H9 (cell line): ENCODE results near the gene SLC12A8. TPM values are rescaled to one million over a fixed set of nuclear protein-coding genes. Genes with fewer than 3 reads are reported as not detected.

ENCODE experiments used
- DNase-seq: peaks from one replicate; pipeline ENCODE4 v3.0.0-alpha.2; 2017
- H2AFZ ChIP-seq: one replicate; pipeline ENCODE4 v1.6.1; 2013; ENCODE audit warnings: mild to moderate bottlenecking, low read length, control low read depth, moderate library complexity
- H2AK5ac ChIP-seq: 2 replicates; pipeline ENCODE4 v1.6.1; 2013; ENCODE audit warnings: low read length, control low read depth, mixed read lengths; ENCODE audit not compliant: insufficient read length
- H2BK120ac ChIP-seq: one replicate; pipeline ENCODE4 v1.6.1; 2013; ENCODE audit warnings: low read depth, mild to moderate bottlenecking, low read length, control low read depth, inconsistent platforms; ENCODE audit not compliant: poor library complexity, severe bottlenecking
- H2BK12ac ChIP-seq: 2 replicates; pipeline ENCODE4 v1.6.1; 2013; ENCODE audit warnings: low read length, control low read depth, mixed read lengths, low read depth; ENCODE audit not compliant: insufficient read length
- H2BK15ac ChIP-seq: 2 replicates; pipeline ENCODE4 v1.6.1; 2013; ENCODE audit warnings: low read depth, low read length, control low read depth
- H2BK20ac ChIP-seq: one replicate; pipeline ENCODE4 v1.6.1; 2013; ENCODE audit warnings: low read depth, mild to moderate bottlenecking, low read length, control low read depth, inconsistent platforms; ENCODE audit not compliant: poor library complexity, severe bottlenecking
- H2BK5ac ChIP-seq: 2 replicates; pipeline ENCODE4 v1.6.1; 2013; ENCODE audit warnings: low read length, control low read depth, mixed read lengths; ENCODE audit not compliant: insufficient read length
- H3K14ac ChIP-seq: 2 replicates; pipeline ENCODE4 v1.6.1; 2013; ENCODE audit warnings: low read length, control low read depth; ENCODE audit not compliant: insufficient read depth
- H3K18ac ChIP-seq: 2 replicates; pipeline ENCODE4 v1.6.1; 2013; ENCODE audit warnings: low read depth, mild to moderate bottlenecking, mixed read lengths, low read length, control low read depth; ENCODE audit not compliant: insufficient read length
- H3K23ac ChIP-seq: 2 replicates; pipeline ENCODE4 v1.6.1; 2013; ENCODE audit warnings: low read length, control low read depth, mixed read lengths, low read depth; ENCODE audit not compliant: insufficient read length
- H3K23me2 ChIP-seq: 2 replicates; pipeline ENCODE4 v1.6.1; 2013; ENCODE audit warnings: low read depth, mild to moderate bottlenecking, mixed read lengths, low read length, control low read depth; ENCODE audit not compliant: insufficient read length, poor library complexity, severe bottlenecking
- H3K27ac ChIP-seq: 2 replicates; pipeline ENCODE4 v1.5.1; 2013; ENCODE audit warnings: low read length, control low read depth, mixed read lengths, low read depth; ENCODE audit not compliant: insufficient read length
- H3K27me3 ChIP-seq: 2 replicates; pipeline ENCODE4 v1.6.1; 2013; ENCODE audit warnings: low read length, control low read depth, inconsistent platforms; ENCODE audit not compliant: insufficient read depth
- H3K4ac ChIP-seq: 2 replicates; pipeline ENCODE4 v1.6.1; 2013; ENCODE audit warnings: low read depth, mild to moderate bottlenecking, control low read depth, inconsistent platforms, low read length, moderate library complexity
- H3K4me1 ChIP-seq: 2 replicates; pipeline ENCODE4 v1.6.1; 2013; ENCODE audit warnings: low read length, control low read depth, inconsistent platforms; ENCODE audit not compliant: insufficient read depth
- H3K4me2 ChIP-seq: 2 replicates; pipeline ENCODE4 v1.6.1; 2013; ENCODE audit warnings: low read length, control low read depth, mixed read lengths; ENCODE audit not compliant: insufficient read length, insufficient read depth
- H3K56ac ChIP-seq: 2 replicates; pipeline ENCODE4 v1.6.1; 2013; ENCODE audit warnings: low read depth, mild to moderate bottlenecking, mixed read lengths, low read length, control low read depth; ENCODE audit not compliant: insufficient read length
- H3K79me1 ChIP-seq: 2 replicates; pipeline ENCODE4 v1.6.1; 2013; ENCODE audit warnings: low read depth, mild to moderate bottlenecking, moderate library complexity, low read length, control low read depth, inconsistent platforms; ENCODE audit not compliant: insufficient read depth, poor library complexity, severe bottlenecking
- H3K79me2 ChIP-seq: 2 replicates; pipeline ENCODE4 v1.6.1; 2013; ENCODE audit warnings: low read length, control low read depth, inconsistent platforms; ENCODE audit not compliant: insufficient read depth
- H3K9ac ChIP-seq: 2 replicates; pipeline ENCODE4 v1.6.1; 2013; ENCODE audit warnings: low read length, control low read depth, mixed read lengths; ENCODE audit not compliant: insufficient read length; ENCODE audit errors: extremely low read depth
- H3K9me3 ChIP-seq: one replicate; pipeline ENCODE4 v1.6.1; 2013; ENCODE audit warnings: low read depth, low read length, inconsistent platforms; ENCODE audit not compliant: control insufficient read depth
- H3T11ph ChIP-seq: one replicate; pipeline ENCODE4 v1.6.1; 2013; ENCODE audit warnings: mild to moderate bottlenecking, low read length, control low read depth, inconsistent platforms
- H4K20me1 ChIP-seq: one replicate; pipeline ENCODE4 v1.6.1; 2013; ENCODE audit not compliant: control insufficient read depth, insufficient read length, insufficient read depth
- H4K5ac ChIP-seq: 2 replicates; pipeline ENCODE4 v1.6.1; 2013; ENCODE audit warnings: low read depth, mild to moderate bottlenecking, mixed read lengths, low read length, control low read depth; ENCODE audit not compliant: insufficient read length
- H4K8ac ChIP-seq: replicated peaks from 2 replicates; pipeline ENCODE4 v1.6.1; 2013; ENCODE audit warnings: low read length, control low read depth, mixed read lengths, low read depth; ENCODE audit not compliant: insufficient read length
- H4K91ac ChIP-seq: 2 replicates; pipeline ENCODE4 v1.6.1; 2013; ENCODE audit warnings: low read depth, mild to moderate bottlenecking, moderate library complexity, mixed read lengths, low read length, control low read depth; ENCODE audit not compliant: insufficient read length
- H3K27ac Mint-ChIP-seq, 3 experiments: 2 replicates in 2 of 3; 3 replicates in 1 of 3; pipeline ENCODE4 v1.8.0; 2020 to 2021; ENCODE audit warnings: mixed read lengths in 3 of 3, mild to moderate bottlenecking in 1 of 3, moderate library complexity in 1 of 3
- H3K27me3 Mint-ChIP-seq: 2 replicates; pipeline ENCODE4 v1.8.0; 2021; ENCODE audit warnings: low read depth, mild to moderate bottlenecking, moderate library complexity, mixed read lengths
- H3K36me3 Mint-ChIP-seq, 3 experiments: 2 replicates in 2 of 3; 3 replicates in 1 of 3; pipeline ENCODE4 v1.8.0; 2020 to 2021; ENCODE audit warnings: low read depth in 3 of 3, mixed read lengths in 3 of 3; ENCODE audit not compliant: insufficient read depth in 1 of 3
- H3K4me1 Mint-ChIP-seq, 2 experiments: 2 replicates each; pipeline ENCODE4 v1.8.0; 2020; ENCODE audit warnings: mixed read lengths in 2 of 2
- H3K4me3 Mint-ChIP-seq, 2 experiments: 2 replicates in 1 of 2; 3 replicates in 1 of 2; pipeline ENCODE4 v1.8.0; 2020 to 2021; ENCODE audit warnings: mild to moderate bottlenecking in 2 of 2, mixed read lengths in 2 of 2, moderate library complexity in 1 of 2
- H3K9me3 Mint-ChIP-seq, 2 experiments: 2 replicates in 1 of 2; 3 replicates in 1 of 2; pipeline ENCODE4 v1.8.0; 2020; ENCODE audit warnings: mild to moderate bottlenecking in 2 of 2, mixed read lengths in 2 of 2, moderate library complexity in 1 of 2
- CTCF ChIP-seq: fragments of 200-600 bp; sonication (generic); conservative IDR thresholded peaks from 3 replicates; pipeline ENCODE4 v1.8.0; 2021; ENCODE audit warnings: antibody characterized with exemption, mild to moderate bottlenecking
- WGBS: extraction: QIAGEN DNeasy Blood & Tissue Kit; methylation state at CpG from one replicate; pipeline ENCODE4 v1.1.7; 2013; ENCODE audit warnings: missing lambda C conversion rate, low lambda C conversion rate, mixed read lengths; ENCODE audit not compliant: insufficient read length; ENCODE audit errors: extremely low coverage; 5-methylcytosine and 5-hydroxymethylcytosine counted together
- total RNA-seq: library from RNA; stranded (reverse); gene quantifications from 2 replicates; pipeline ENCODE4 v1.2.1, GENCODE V29; 2021

SLC12A8 gene
- total RNA-seq, 1 experiment from 2014 or later = 8.2 TPM

GRCh38 chr3:125154110-125154509 lies 58.4 kb downstream of the SLC12A8 start:
- Histone ChIP-seq H4K5ac (no peak overlapping the region), H2BK5ac (no peak overlapping the region), H4K20me1 (no peaks in the 10 kb centered on the region), H3K4ac (no peak overlapping the region), H3K9ac (no peak overlapping the region), H4K91ac (no peak overlapping the region), H2BK12ac (no peak overlapping the region), H4K8ac (no peak overlapping the region), H3K27ac (no peak overlapping the region), H3K4me1 (no peaks in the 10 kb centered on the region; the same call in 1 of the 2 replicates), H2BK15ac (no peak overlapping the region), H3K27me3 (no peaks in the 10 kb centered on the region), H3K18ac (no peak overlapping the region), H3T11ph (no peak overlapping the region), H2BK120ac (no peak overlapping the region), H2BK20ac (no peak overlapping the region), H3K23me2 (no peaks in the 10 kb centered on the region), H3K56ac (no peak overlapping the region), H3K4me2 (no peak overlapping the region), H3K14ac (no peak overlapping the region), H3K79me1 (no peaks in the 10 kb centered on the region), H3K23ac (no peak overlapping the region), H3K79me2 (no peaks in the 10 kb centered on the region), H3K9me3 (no peaks in the 10 kb centered on the region), H2AFZ (no peak overlapping the region), H2AK5ac (no peak overlapping the region)
- Mint-ChIP-seq H3K27me3 (no peaks in the 10 kb centered on the region; the same call in 1 of the 2 replicates), H3K36me3 (no peaks in the 10 kb centered on the region; a peak in 1 of 7 replicates), H3K4me3 (no peak overlapping the region), H3K9me3 (no peaks in the 10 kb centered on the region), H3K27ac (no peak overlapping the region), H3K4me1 (peaks cover 47 to 49% of the 10 kb centered on the region in 2 experiments)
- WGBS = no CpG with 5 or more reads among the region's 3 CpGs
- DNase-seq = no peak
- TF ChIP-seq CTCF = no peak
